T-helper 1 cell (primary cell): Measurements from ENCODE around the gene MEAK7.
"Not testable (repeated sequence)": the region's sequence is repeated elsewhere in the genome, so short reads cannot be mapped to it uniquely, and the experiment has no call there.

Source experiments
- DNase-seq, 5 donors: peaks; one replicate each; pipeline ENCODE4 v3.0.0-alpha.2; 2012 to 2020

Gene MEAK7

GRCh38 chr16:84532855-84533486 is 28.5 kb upstream of the MEAK7 start:
- DNase-seq = no peak

DNA sequence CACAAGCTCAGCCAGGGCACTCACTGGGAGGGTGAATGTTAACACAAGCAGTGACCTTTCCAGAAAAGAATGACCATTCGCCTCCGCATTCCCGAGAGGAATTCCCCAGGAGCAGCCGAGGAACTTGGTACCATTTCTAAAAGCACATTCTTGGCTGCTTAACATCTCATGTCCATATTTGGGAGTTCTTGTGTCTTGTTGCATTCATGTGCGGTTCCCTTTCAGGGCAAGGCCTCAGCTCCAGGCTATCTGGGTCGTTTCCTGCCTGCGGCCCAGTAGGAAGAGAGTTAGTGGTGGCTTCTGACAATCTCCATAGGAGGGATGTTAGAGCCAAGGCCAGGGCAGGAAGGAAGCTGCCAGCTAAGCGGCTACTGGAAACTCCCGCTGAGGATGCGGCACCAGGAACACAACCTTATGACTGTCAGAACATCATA is 27.8 kb upstream of the MEAK7 start:
- DNase-seq = no peak

- DNase-seq = no peak
Observed at GRCh38 chr16:84531671-84532111, 27.2 kb upstream of the MEAK7 start.

DNA sequence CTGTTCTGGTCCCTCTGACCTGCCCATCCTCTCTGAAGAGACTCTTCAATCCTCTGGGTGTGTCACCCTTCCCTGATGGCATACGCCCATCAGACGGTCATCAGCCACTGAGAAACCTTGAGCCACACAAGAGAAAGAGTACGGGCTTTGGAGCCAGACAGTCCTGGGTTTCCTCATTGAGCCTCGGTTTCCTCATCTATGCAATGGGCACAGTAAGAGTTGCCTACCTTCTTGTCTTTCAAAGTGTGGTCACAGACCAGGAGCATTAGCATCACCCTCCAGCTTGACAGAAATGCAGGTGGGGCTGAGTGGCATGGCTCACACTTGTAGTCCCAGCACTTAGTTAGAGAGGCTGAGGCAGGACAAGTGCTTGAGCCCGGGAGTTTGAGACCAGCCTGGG is 26.1 kb upstream of the MEAK7 start:
- no peak for DNase-seq

DNA sequence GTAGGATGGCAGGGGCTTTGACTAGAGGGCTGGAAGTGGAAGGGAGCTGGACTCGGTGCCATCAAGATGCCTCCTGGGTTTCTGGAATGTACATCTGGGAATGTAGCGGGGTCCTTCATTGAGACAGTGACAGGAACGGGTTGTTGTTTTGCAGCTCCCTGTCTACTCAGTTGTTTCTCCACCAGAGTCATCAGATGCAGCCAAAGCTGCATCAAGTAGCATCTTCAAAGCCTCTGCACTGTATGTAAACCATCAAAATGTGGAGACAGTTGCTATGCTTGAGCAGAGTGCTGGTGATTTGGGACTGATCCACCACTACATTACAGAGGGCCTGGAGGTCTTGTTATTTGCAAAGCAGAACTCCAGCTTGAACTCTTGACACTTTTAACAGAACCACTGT is 25.1 kb upstream of the MEAK7 start:
- no peak for DNase-seq

- no peak for DNase-seq
Observed at GRCh38 chr16:84528322-84528721, 23.9 kb upstream of the MEAK7 start.

DNA sequence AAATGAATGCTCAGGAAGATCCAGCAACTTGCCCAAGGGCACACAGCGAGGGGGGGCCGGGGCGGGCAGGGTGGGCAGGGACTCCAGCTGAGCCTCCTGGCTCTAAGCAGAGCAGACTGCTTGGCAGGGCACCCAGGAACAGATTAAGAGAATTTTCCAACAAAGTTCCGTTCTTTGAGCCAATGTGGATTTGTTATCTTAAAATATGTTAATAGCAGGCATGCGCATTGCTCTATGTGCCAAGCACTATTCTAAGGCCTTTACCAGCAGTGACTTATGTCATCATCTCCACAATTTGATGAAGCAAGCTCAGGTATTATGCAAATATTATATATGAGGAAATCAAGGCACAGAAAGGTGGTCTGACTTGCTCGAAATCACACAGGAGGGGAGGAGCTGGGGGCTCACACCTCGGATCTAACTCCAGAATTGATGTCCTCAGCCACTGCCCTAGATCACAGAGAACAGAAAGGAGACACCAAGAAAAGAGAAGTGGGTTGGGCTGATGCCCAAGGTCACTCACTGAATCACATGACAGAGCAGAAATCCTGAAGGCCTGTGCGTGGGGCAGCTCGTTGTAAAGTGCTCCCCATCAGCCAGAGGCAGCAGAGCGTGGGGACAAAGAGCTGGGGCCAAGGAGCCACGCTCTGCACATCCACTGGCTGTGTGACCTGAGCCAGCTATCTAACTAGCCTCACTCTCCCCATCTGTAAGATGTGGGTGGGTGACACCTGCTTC is 23.2 kb upstream of the MEAK7 start:
- DNase-seq = no peak

GRCh38 chr16:84526794-84527531 is 22.5 kb upstream of the MEAK7 start:
- no peak for DNase-seq

GRCh38 chr16:84524941-84525581 is 20.6 kb upstream of the MEAK7 start:
- not testable (repeated sequence) for DNase-seq

GRCh38 chr16:84524346-84524920 is 20.0 kb upstream of the MEAK7 start:
- DNase-seq = no peak

GRCh38 chr16:84521497-84521770 is 17.0 kb upstream of the MEAK7 start:
- no peak for DNase-seq

- DNase-seq = no peak
Observed at GRCh38 chr16:84520725-84521496, 16.5 kb upstream of the MEAK7 start.

DNA sequence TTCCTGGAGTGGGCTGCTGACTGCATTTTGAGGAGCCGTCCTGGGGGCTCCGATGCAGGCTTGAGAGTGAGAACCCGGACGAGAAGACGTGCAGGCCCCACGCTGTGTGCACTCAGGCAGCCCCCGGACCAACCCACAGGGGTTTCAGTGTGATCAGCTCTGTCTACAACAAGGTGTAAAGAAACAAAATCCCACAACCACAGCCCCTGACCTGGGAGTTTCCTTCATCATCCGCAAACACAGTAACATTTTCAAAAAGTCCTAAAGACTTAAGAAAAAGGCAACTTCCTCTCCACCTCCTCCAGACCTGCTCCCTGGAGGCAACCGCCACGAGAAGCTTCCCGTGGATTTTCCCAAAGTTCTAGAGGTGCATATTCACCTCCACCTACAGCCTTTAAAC is 15.4 kb upstream of the MEAK7 start:
- DNase-seq = no peak

GRCh38 chr16:84518804-84519341 is 14.4 kb upstream of the MEAK7 start:
- peak in 4 of 5 donors; percentile 31 to 88 (median 49) for DNase-seq

GRCh38 chr16:84518220-84518619 is 13.8 kb upstream of the MEAK7 start:
- peak in 1 of 5 donors; percentile 29 for DNase-seq

DNA sequence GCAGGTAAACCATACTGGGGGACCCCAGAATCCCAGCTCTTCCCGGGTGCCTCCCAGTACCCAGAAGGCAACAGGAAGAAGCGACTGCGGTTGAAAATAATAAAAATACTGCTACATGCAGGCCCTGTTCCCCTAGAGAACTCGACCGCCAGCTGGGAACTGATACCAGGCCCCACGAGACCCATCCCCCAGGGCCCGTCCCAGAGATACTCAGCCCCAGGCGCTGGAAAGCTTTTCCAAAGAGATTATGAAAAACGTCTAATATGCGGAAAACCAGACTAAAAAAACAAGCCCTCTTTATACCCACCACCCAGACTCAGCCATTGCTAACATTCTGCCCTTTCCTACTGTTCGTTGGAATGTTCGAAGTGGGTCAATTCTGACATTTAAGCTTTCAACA is 12.9 kb upstream of the MEAK7 start:
- DNase-seq = no peak

DNA sequence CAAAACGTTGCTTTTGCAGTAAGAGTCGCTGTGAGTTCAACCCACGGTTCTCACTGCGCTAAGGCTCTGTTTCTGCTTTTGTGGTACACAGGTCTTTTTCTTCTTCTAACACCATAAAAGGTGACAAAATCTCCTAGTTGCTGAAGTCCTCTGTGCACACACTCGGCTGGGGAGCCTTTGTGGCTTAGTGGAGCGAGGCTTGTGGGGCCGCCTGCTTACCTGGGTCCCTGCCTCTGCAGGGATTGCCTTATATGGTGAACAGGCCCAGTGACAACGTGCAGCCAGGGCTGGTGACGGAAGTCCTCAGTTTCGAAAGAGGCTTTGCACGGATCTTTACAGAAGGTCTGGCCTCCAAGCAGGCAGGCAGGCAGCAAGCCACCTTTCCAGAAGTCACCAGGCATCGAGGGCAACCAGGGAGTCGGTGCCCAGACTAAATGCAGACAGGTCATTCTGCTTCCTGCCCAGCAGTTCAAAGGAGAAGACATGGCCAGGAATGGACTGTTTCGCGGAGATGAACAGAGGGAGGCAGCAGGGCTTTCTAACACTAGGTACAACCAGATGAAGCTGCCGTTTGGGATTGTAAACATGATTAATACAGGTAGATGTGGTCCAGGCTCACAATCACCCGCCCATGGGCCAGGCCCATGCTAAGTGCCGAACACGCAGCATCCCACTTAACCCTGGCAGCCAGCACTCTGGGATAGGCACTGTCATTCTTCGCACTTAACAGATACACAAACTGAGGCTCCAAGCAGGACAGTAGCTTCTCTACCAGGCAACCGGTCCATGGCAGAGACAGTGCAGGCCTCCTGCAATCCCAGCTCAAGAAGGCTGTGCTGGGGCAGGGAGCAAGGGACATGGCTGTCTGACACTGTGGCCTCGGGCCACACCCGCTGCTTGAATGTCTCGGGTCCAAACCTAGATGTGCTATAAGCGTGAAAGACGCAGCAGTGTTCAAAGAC is 10.7 kb upstream of the MEAK7 start:
- peak; percentile 53 to 99 (median 67) for DNase-seq

- no peak for DNase-seq
Observed at GRCh38 chr16:84514295-84514873, 9.9 kb upstream of the MEAK7 start.

- DNase-seq = no peak
Observed at GRCh38 chr16:84513666-84514065, 9.2 kb upstream of the MEAK7 start.

DNA sequence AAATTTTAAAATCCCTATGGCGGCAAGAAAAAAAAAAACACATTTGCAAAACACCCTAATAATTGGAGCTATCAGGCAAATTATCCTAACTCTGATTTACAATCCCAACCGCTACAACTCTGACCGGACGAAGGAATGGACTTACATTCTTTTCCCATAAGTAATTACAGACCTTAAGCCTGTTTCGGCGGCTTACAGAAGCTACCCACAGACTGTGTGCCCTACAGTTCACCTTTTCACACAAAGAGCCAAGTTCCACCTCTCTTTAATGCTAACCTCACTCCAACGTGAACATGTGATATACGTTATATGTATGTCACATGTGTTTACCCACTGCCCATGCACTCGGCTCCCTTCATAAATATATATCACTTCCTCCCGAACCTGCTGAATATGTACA is 8.7 kb upstream of the MEAK7 start:
- DNase-seq = no peak
